Measurements from ENCODE around the gene IZUMO4. TPM values are rescaled to one million over a fixed set of nuclear protein-coding genes. Genes with fewer than 3 reads are reported as not detected.

Gene IZUMO4
- total and polyA plus RNA-seq, 10 of the 15 experiments (the other 5 are each of a cell fraction or from before 2014, with no cell fraction given) = 0.53 to 27.1 (median 7.5) TPM

DNA sequence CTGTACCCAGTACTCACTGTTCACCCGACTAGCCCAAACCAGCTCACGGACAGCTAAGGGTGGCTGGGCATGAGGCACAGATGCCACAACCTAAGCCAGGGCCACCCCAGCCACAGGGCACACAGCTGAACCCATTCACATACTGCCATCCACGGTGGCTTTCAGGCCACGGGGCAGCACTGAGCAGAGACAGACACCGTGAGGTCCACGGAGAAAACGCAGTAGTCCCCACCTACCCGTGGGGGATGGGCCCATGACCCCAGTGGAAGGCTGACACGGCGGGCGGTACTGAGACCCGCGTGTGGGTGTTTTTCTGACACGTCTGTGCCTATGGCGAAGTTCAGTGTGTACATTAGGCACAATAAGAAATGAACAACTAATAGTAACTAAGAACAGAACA lies 25.5 kb downstream of the IZUMO4 start (continued):
- no peak for TF ChIP-seq EZH2 (IDR thresholded peaks at IDR 0.05; ENCODE audit: borderline replicate concordance, control insufficient read depth, low read depth, low read length)
- TF ChIP-seq SIX5 (IDR thresholded peaks at IDR 0.05; ENCODE audit: low read depth, low read length, severe bottlenecking) = no peak
- TF ChIP-seq RBBP5 (conservative IDR thresholded peaks at IDR 0.05) = no peak
- no peak for TF ChIP-seq ZNF274 (IDR thresholded peaks at IDR 0.05; ENCODE audit: insufficient read depth, insufficient read length)

GRCh38 chr19:2122982-2123381 lies 26.3 kb downstream of the IZUMO4 start:
- Histone ChIP-seq H3K9me3 (replicated peaks; ENCODE audit: control insufficient read depth, insufficient read depth, low read length) (no peaks in the 10 kb centered on the region), H4K20me1 (ENCODE audit: control insufficient read depth, insufficient read depth) (no peaks in the 10 kb centered on the region), H3K4me3 (no peak overlapping the region), H3K27me3 (replicated peaks in 1 of 2; ENCODE audit: control insufficient read depth in 2 of 2, insufficient read depth in 2 of 2, low read length in 1 of 2) (no peaks in the 10 kb centered on the region), H3K9ac (ENCODE audit: control insufficient read depth, insufficient read depth, low read length) (no peak overlapping the region), H3K27ac (ENCODE audit: control insufficient read depth, insufficient read depth) (no peak overlapping the region), H3K36me3 (ENCODE audit: control insufficient read depth in 2 of 2, insufficient read depth in 2 of 2, low read length in 1 of 2) (peaks cover 6 to 46% of the 10 kb centered on the region in 2 experiments; a peak in 3 of 4 replicates), H3K4me2 (ENCODE audit: control insufficient read depth, insufficient read depth) (no peak overlapping the region), H3K4me1 (ENCODE audit: control insufficient read depth, insufficient read depth, low read length) (no peaks in the 10 kb centered on the region), H3K79me2 (ENCODE audit: control insufficient read depth, insufficient read depth, low read length) (no peaks in the 10 kb centered on the region), H2AFZ (ENCODE audit: control insufficient read depth, low read depth, low read length) (no peak overlapping the region)
- WGBS (ENCODE audit: insufficient coverage, insufficient replicate concordance, low lambda C conversion rate, missing lambda C conversion rate) = 89% methylated on average over 10 of the region's 10 CpGs
- ATAC-seq = no peak
- DNase-seq (ENCODE audit: low read depth, low spot score) = no peak
- CTCF ChIA-PET = interaction anchor here (1.4 kb wide), 1 partner anchor 104 kb away, joined by 3 read pairs; no protein-coding TSS in a partner anchor
- RAD21 ChIA-PET (ENCODE audit: unreplicated experiment) = no interaction called here
- SMC1A ChIA-PET (ENCODE audit: uncharacterized antibody, unreplicated experiment) = no interaction called here
- FAIRE-seq = no peak
- intact Hi-C loops (cut with micrococcal nuclease; ENCODE audit: unreplicated experiment) = no loop called here
- BruUV-seq (replicated peaks) = no TSS peak
- in situ Hi-C loops (cut with MboI) = no loop called here
- POLR2A ChIA-PET = no interaction called here
- TF ChIP-seq, protein P1, sequence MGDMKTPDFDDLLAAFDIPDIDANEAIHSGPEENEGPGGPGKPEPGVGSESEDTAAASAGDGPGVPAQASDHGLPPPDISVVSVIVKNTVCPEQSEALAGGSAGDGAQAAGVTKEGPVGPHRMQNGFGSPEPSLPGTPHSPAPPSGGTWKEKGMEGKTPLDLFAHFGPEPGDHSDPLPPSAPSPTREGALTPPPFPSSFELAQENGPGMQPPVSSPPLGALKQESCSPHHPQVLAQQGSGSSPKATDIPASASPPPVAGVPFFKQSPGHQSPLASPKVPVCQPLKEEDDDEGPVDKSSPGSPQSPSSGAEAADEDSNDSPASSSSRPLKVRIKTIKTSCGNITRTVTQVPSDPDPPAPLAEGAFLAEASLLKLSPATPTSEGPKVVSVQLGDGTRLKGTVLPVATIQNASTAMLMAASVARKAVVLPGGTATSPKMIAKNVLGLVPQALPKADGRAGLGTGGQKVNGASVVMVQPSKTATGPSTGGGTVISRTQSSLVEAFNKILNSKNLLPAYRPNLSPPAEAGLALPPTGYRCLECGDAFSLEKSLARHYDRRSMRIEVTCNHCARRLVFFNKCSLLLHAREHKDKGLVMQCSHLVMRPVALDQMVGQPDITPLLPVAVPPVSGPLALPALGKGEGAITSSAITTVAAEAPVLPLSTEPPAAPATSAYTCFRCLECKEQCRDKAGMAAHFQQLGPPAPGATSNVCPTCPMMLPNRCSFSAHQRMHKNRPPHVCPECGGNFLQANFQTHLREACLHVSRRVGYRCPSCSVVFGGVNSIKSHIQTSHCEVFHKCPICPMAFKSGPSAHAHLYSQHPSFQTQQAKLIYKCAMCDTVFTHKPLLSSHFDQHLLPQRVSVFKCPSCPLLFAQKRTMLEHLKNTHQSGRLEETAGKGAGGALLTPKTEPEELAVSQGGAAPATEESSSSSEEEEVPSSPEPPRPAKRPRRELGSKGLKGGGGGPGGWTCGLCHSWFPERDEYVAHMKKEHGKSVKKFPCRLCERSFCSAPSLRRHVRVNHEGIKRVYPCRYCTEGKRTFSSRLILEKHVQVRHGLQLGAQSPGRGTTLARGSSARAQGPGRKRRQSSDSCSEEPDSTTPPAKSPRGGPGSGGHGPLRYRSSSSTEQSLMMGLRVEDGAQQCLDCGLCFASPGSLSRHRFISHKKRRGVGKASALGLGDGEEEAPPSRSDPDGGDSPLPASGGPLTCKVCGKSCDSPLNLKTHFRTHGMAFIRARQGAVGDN (IDR thresholded peaks at IDR 0.05) = no peak
- TF ChIP-seq RAD51 (IDR thresholded peaks at IDR 0.05) (no peak), NR2F1 (conservative IDR thresholded peaks at IDR 0.05) (no peak), ZNF24 (IDR thresholded peaks at IDR 0.05) (no peak), SUZ12 (IDR thresholded peaks at IDR 0.05; ENCODE audit: unreplicated experiment) (no peak), LARP7 (IDR thresholded peaks at IDR 0.05) (no peak), CBX3 (IDR thresholded peaks at IDR 0.05; ENCODE audit: borderline replicate concordance, low read depth) (no peak), ZNF592 (IDR thresholded peaks at IDR 0.05) (no peak), KLF5 (IDR thresholded peaks at IDR 0.05; ENCODE audit: partially characterized antibody) (no peak), CREM (IDR thresholded peaks at IDR 0.05; ENCODE audit: low read depth) (no peak)
- TF ChIP-seq, protein P2, sequence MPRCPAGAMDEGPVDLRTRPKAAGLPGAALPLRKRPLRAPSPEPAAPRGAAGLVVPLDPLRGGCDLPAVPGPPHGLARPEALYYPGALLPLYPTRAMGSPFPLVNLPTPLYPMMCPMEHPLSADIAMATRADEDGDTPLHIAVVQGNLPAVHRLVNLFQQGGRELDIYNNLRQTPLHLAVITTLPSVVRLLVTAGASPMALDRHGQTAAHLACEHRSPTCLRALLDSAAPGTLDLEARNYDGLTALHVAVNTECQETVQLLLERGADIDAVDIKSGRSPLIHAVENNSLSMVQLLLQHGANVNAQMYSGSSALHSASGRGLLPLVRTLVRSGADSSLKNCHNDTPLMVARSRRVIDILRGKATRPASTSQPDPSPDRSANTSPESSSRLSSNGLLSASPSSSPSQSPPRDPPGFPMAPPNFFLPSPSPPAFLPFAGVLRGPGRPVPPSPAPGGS (IDR thresholded peaks at IDR 0.05; ENCODE audit: borderline replicate concordance, insufficient read depth, low read depth, low read length, poor library complexity, severe bottlenecking) = no peak

Measured in GM12878 (cell line).